SU-DHL-6 (cell line): ENCODE results near the gene GP1BB.

Experiments
- H2AFZ ChIP-seq: fragments of 200-600 bp; sonication (generic); 2 replicates; pipeline ENCODE4 v1.6.1; 2014; ENCODE audit warnings: low read depth, mild to moderate bottlenecking, moderate library complexity, mixed read lengths, antibody characterized with exemption, low read length; ENCODE audit not compliant: severe bottlenecking
- H3F3A ChIP-seq: fragments of 200-600 bp; shearing (Covaris generic); 2 replicates; pipeline ENCODE4 v1.6.0; 2016; ENCODE audit warnings: antibody characterized with exemption, mild to moderate bottlenecking; ENCODE audit not compliant: insufficient read depth
- H3K27ac ChIP-seq: fragments of 200-600 bp; sonication (generic); 2 replicates; pipeline ENCODE4 v1.5.1; 2016; ENCODE audit warnings: low read depth, mild to moderate bottlenecking, low read length, moderate library complexity, mixed read lengths
- H3K27me3 ChIP-seq: fragments of 200-600 bp; sonication (generic), shearing (Covaris generic); 2 replicates; pipeline ENCODE4 v1.6.0; 2014; ENCODE audit warnings: mild to moderate bottlenecking, low read length
- H3K36me3 ChIP-seq: fragments of 200-600 bp; sonication (generic); 2 replicates; pipeline ENCODE4 v1.6.1; 2014; ENCODE audit warnings: mild to moderate bottlenecking, low read length, mixed read lengths
- H3K4me2 ChIP-seq: fragments of 300-600, 200-600 bp; shearing (Covaris generic), sonication (generic); 2 replicates; pipeline ENCODE4 v1.6.0; 2014; ENCODE audit warnings: low read length, low read depth, mild to moderate bottlenecking; ENCODE audit not compliant: poor library complexity, severe bottlenecking
- H3K4me3 ChIP-seq: fragments of 200-600 bp; sonication (generic); 2 replicates; pipeline ENCODE4 v1.5.1; 2014; ENCODE audit warnings: antibody characterized with exemption, low read length, mild to moderate bottlenecking, mixed read lengths; ENCODE audit not compliant: insufficient read depth, poor library complexity, severe bottlenecking
- H3K79me2 ChIP-seq: fragments of 200-600 bp; sonication (generic); 2 replicates; pipeline ENCODE4 v1.6.1; 2014; ENCODE audit warnings: mild to moderate bottlenecking, low read length, moderate library complexity; ENCODE audit not compliant: insufficient read depth
- H3K9ac ChIP-seq: fragments of 200-600 bp; sonication (generic); 2 replicates; pipeline ENCODE4 v1.7.0; 2014; ENCODE audit warnings: mild to moderate bottlenecking, low read length
- H3K9me2 ChIP-seq: fragments of 200-600 bp; sonication (generic); replicated peaks from 2 replicates; pipeline ENCODE4 v1.6.1; 2014; ENCODE audit warnings: low read length; ENCODE audit not compliant: insufficient read depth
- H3K9me3 ChIP-seq: fragments of 200-600 bp; sonication (generic); 2 replicates; pipeline ENCODE4 v1.6.1; 2014; ENCODE audit warnings: low read length, mixed read lengths; ENCODE audit not compliant: insufficient read depth
- H4K20me1 ChIP-seq: fragments of 200-600 bp; sonication (generic); 2 replicates; pipeline ENCODE4 v1.6.1; 2014; ENCODE audit warnings: low read depth, mild to moderate bottlenecking, antibody characterized with exemption, low read length, moderate library complexity, mixed read lengths
- CTCF ChIP-seq: fragments of 200-600 bp; sonication (generic); IDR thresholded peaks from one replicate; pipeline ENCODE4 v1.5.1; 2017; ENCODE audit warnings: antibody characterized with exemption, mild to moderate bottlenecking, low read length, moderate library complexity; ENCODE audit not compliant: insufficient read depth, poor library complexity, severe bottlenecking
- EZH2phosphoT487 ChIP-seq: fragments of 200-600 bp; sonication (generic), shearing (Covaris generic); conservative IDR thresholded peaks from 2 replicates; pipeline ENCODE4 v1.6.1; 2018; ENCODE audit warnings: mild to moderate bottlenecking, antibody characterized with exemption, low read length, moderate library complexity, mixed read lengths

Gene GP1BB

DNA sequence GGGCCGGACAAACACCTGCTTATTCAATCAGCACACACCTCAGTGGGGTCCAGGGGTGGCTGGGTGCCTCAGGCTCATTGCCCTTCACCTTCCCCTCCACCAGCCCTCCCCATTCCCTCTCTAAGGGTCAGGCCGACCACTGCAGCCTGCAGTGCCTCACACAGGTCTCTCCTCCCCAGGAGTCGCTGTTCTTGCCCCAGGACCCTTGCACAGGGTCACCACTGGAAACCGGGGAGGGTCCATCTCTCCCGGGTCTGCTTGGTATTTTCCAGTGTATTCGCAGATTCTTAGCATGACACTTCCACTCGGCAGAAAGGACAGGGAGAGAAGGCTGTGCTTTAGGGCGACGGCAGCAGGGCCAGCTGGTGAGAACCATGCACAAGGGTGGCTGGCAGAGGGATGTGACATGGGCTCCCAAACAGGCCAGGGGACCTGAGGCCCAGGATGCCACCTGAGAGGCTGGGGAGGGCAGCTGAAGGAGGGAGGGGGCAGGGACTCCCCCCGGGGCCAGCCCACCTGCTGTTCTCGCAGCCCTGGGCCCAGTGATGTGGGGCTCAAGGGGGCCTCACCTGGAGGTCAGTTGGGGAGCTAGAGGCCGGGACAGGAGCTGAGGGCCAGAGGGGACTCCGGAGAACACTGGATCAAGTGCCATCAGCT, 21.1 kb downstream of the GP1BB start:
- H3K27ac ChIP-seq: no peak overlapping the region
- no peak overlapping the region for H3K9ac ChIP-seq
- H3F3A ChIP-seq: no peaks in the 10 kb centered on the region
- no peak overlapping the region for H3K4me3 ChIP-seq
- no peak overlapping the region for H2AFZ ChIP-seq
- no peak overlapping the region for H3K4me2 ChIP-seq
- no peaks in the 10 kb centered on the region for H3K36me3 ChIP-seq
- H3K9me3 ChIP-seq: no peaks in the 10 kb centered on the region
- H3K9me2 ChIP-seq: no peaks in the 10 kb centered on the region
- no peaks in the 10 kb centered on the region for H4K20me1 ChIP-seq
- TF ChIP-seq EZH2phosphoT487 (no peak), CTCF (no peak)
- H3K79me2 ChIP-seq: no peaks in the 10 kb centered on the region
- H3K27me3 ChIP-seq: no peaks in the 10 kb centered on the region

- Histone ChIP-seq H2AFZ (no peak overlapping the region), H3K9me2 (no peaks in the 10 kb centered on the region), H4K20me1 (no peaks in the 10 kb centered on the region), H3F3A (no peaks in the 10 kb centered on the region), H3K4me3 (no peak overlapping the region), H3K9me3 (no peaks in the 10 kb centered on the region), H3K27ac (no peak overlapping the region), H3K4me2 (no peak overlapping the region), H3K27me3 (no peaks in the 10 kb centered on the region), H3K79me2 (no peaks in the 10 kb centered on the region), H3K9ac (no peak overlapping the region), H3K36me3 (no peaks in the 10 kb centered on the region)
- TF ChIP-seq CTCF: no peak
- TF ChIP-seq EZH2phosphoT487: no peak
These were observed 22.1 kb downstream of the GP1BB start for GRCh38 chr22:19745155-19746101.

DNA sequence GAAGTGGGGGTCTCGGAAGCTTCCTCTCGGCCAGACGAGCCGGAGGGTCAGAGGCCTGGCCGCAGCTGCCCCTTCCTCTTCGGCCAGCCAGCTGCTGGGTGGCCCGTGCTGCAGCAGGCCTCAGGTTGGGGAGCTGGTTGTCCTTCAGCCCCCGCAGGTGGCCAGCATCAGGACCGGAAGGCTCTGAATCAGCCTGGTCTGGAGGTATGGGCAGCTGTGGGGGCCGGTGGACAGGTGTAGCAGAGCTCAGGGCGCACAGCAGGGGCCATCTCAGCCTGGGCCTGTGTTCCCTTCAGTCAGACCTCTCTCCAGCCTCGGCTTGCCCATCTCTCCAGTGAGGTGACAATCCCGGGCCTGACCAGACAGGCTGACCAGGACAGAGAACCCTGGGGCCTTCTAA, 23.4 kb downstream of the GP1BB start:
- TF ChIP-seq CTCF (no peak), EZH2phosphoT487 (no peak)
- Histone ChIP-seq H2AFZ (no peak overlapping the region), H3K36me3 (no peaks in the 10 kb centered on the region), H3K4me3 (no peak overlapping the region), H3K27ac (no peak overlapping the region), H3F3A (no peaks in the 10 kb centered on the region), H4K20me1 (no peaks in the 10 kb centered on the region), H3K79me2 (no peaks in the 10 kb centered on the region), H3K27me3 (no peaks in the 10 kb centered on the region), H3K9me2 (no peaks in the 10 kb centered on the region), H3K9ac (no peak overlapping the region), H3K9me3 (no peaks in the 10 kb centered on the region), H3K4me2 (no peak overlapping the region)
